Testis (tissue), 3 donors: ENCODE data around the gene LYPD6B. TPM values are rescaled to one million over a fixed set of nuclear protein-coding genes. Genes with fewer than 3 reads are reported as not detected.

ENCODE experiments used
- DNase-seq: peaks from one replicate; pipeline ENCODE4 v3.0.0-alpha.2; 2019
- H3K27ac ChIP-seq, 2 donors: fragments of 200-600 bp; sonication (generic); one replicate each; pipeline ENCODE4 v1.5.1; 2019
- H3K27me3 ChIP-seq: fragments of 200-600 bp; sonication (generic); one replicate; pipeline ENCODE4 v1.5.1; 2019
- H3K36me3 ChIP-seq: fragments of 200-600 bp; sonication (generic); one replicate; pipeline ENCODE4 v1.5.1; 2017; ENCODE audit warnings: low read depth; ENCODE audit errors: missing control alignments
- H3K4me1 ChIP-seq: fragments of 200-600 bp; sonication (generic); one replicate; pipeline ENCODE4 v1.5.1; 2019
- H3K4me3 ChIP-seq, 2 donors: fragments of 200-600 bp; sonication (generic); one replicate each; pipeline ENCODE4 v1.5.1; 2017 to 2019
- H3K9me3 ChIP-seq: fragments of 200-600 bp; sonication (generic); one replicate; pipeline ENCODE4 v1.5.1; 2017
- POLR2A ChIP-seq: fragments of 450-650 bp; IDR thresholded peaks from one replicate; pipeline ENCODE4 v1.6.1; 2017; ENCODE audit warnings: antibody characterized with exemption, mild to moderate bottlenecking, moderate library complexity
- WGBS, 2 donors: methylation state at CpG; one replicate each; pipeline ENCODE4 v1.1.5; 2018; 5-methylcytosine and 5-hydroxymethylcytosine counted together
- intact Hi-C: fragments of 100-400 bp; cut with DNase I; formaldehyde crosslinking; loops from one replicate; pipeline ENCODE4 v1.15.1; 2023; ENCODE audit warnings: low total_unique reads
- polyA plus RNA-seq: library from polyadenylated mRNA; stranded (reverse); fragments of 350-450 nt; fragmentation: Illumina TruSeq; extraction: RNeasy Lipid Tissue Mini Kit (QIAGEN cat#74804); gene quantifications from one replicate; pipeline ENCODE4 v1.2.3, GENCODE V29; 2014; ENCODE audit warnings: low read depth, low replicate concordance; ENCODE audit not compliant: insufficient read depth
- total RNA-seq, 2 donors: library from RNA; depleted of rRNA; stranded (reverse); fragments of >200 nt; gene quantifications; one replicate each; pipeline ENCODE4 v1.2.3, GENCODE V29; 2016
- TF ChIP-seq, protein P1 (sequence below), 3 experiments: fragments of 450-650 bp in 2 of 3; fragments of 200-600 bp in 1 of 3; sonication (generic) in 1 of 3; IDR thresholded peaks; one replicate each; pipeline ENCODE4 v1.5.1; 2016 to 2019; ENCODE audit warnings: antibody characterized with exemption in 3 of 3, mild to moderate bottlenecking in 2 of 3, moderate library complexity in 1 of 3

The LYPD6B gene
- total and polyA plus RNA-seq, 3 donors from 2014 or later = 41.9 to 53.0 (median 45.2) TPM

DNA sequence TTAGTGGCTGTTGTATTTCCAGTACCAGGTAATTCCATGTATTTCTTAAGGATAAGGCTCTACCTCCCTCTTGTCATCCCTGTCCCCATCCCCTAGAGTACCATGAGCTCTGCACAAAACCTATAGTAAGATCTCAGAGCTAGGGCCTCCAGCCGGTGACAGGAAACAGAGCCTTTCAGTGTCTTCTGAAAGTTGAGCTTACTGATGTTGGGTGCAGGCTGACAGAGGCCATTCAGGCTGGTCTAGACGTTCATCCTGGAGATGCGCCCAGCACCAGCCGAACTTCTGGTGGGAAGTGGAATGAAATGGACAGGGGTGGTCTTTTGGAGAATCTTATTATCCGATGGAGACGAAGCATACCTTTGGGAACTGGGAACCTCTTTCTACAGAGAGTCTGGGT, 16.7 kb upstream of the LYPD6B start:
- H3K9me3 ChIP-seq = no peaks in the 10 kb centered on the region
- no peaks in the 10 kb centered on the region for H3K36me3 ChIP-seq
- DNase-seq = no peak
- no peaks in the 10 kb centered on the region for H3K27me3 ChIP-seq
- H3K4me3 ChIP-seq = no peak overlapping the region
- 86 to 96% methylated on average over 6 of the region's 6 CpGs for WGBS, 2 donors
- intact Hi-C loops = no loop called here
- H3K4me1 ChIP-seq = no peaks in the 10 kb centered on the region
- TF ChIP-seq POLR2A = no peak
- TF ChIP-seq, protein P1, sequence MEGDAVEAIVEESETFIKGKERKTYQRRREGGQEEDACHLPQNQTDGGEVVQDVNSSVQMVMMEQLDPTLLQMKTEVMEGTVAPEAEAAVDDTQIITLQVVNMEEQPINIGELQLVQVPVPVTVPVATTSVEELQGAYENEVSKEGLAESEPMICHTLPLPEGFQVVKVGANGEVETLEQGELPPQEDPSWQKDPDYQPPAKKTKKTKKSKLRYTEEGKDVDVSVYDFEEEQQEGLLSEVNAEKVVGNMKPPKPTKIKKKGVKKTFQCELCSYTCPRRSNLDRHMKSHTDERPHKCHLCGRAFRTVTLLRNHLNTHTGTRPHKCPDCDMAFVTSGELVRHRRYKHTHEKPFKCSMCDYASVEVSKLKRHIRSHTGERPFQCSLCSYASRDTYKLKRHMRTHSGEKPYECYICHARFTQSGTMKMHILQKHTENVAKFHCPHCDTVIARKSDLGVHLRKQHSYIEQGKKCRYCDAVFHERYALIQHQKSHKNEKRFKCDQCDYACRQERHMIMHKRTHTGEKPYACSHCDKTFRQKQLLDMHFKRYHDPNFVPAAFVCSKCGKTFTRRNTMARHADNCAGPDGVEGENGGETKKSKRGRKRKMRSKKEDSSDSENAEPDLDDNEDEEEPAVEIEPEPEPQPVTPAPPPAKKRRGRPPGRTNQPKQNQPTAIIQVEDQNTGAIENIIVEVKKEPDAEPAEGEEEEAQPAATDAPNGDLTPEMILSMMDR (IDR thresholded peaks at IDR 0.05) = no peak
- no peak overlapping the region for H3K27ac ChIP-seq

DNA sequence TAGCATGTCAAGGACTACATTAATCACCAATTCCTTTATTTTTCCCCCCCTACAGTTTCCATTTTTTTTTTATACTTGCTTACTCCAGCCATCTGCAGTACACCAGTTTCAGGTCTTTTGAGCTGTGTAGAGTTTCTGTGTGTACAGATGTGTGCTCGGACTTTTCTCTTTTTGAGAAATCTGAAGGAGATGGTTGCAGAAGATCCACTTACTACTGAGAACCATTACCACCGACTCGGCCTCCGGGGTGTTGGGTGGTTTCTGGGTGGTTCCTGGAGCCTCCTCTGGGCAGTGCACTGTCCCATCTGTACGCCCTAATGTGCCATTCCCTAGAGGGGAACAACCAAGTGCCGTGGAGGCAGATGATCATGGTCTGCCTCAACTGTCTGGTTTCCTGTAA, 15.4 kb upstream of the LYPD6B start:
- 92% methylated on average over 6 of the region's 6 CpGs for WGBS, 2 donors
- H3K27me3 ChIP-seq = no peaks in the 10 kb centered on the region
- H3K9me3 ChIP-seq = no peaks in the 10 kb centered on the region
- H3K27ac ChIP-seq = no peak overlapping the region
- intact Hi-C loops = no loop called here
- no peaks in the 10 kb centered on the region for H3K36me3 ChIP-seq
- TF ChIP-seq, protein P1 (IDR thresholded peaks at IDR 0.05) = no peak
- no peak for TF ChIP-seq POLR2A
- no peak for DNase-seq
- H3K4me3 ChIP-seq = no peak overlapping the region
- H3K4me1 ChIP-seq = no peaks in the 10 kb centered on the region

DNA sequence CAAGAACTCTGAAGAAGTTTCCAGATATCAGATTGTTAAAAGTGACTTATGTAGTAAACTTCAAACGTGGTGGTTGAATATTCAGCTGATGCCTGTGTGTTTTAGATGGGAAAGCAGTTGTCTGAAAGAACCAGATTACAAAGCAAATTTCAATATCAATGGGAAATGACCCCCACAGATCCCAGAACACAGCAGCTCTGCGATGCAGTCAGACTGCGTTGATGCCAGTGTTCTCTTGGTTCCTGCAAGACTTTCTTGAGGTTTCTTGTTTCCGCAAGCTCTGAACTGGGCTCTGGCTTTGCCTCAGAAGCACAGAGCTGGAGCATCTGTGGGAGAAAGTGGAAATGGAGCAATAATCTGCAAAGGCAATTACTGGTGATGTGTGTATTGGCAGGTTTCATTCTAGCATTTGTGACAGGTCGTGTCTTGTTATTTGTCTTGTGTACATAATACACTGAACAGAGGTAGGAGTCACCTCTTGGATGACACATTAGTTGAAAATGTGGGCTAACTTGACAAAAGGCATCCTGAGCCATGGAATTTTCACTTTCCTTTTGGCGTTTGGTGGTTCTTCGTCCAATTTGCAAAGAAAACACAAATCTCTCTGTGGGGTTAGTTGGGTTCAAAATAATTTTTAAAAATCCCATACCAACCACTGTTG, 10.8 kb upstream of the LYPD6B start:
- intact Hi-C loops = no loop called here
- DNase-seq = no peak
- 69 to 72% methylated on average over 7 of the region's 7 CpGs for WGBS, 2 donors
- no peaks in the 10 kb centered on the region for H3K9me3 ChIP-seq
- no peak overlapping the region for H3K4me3 ChIP-seq
- no peaks in the 10 kb centered on the region for H3K4me1 ChIP-seq
- H3K27ac ChIP-seq = no peak overlapping the region
- no peak for TF ChIP-seq POLR2A
- TF ChIP-seq, protein P1 (IDR thresholded peaks at IDR 0.05) = no peak
- H3K27me3 ChIP-seq = no peaks in the 10 kb centered on the region
- no peaks in the 10 kb centered on the region for H3K36me3 ChIP-seq

DNA sequence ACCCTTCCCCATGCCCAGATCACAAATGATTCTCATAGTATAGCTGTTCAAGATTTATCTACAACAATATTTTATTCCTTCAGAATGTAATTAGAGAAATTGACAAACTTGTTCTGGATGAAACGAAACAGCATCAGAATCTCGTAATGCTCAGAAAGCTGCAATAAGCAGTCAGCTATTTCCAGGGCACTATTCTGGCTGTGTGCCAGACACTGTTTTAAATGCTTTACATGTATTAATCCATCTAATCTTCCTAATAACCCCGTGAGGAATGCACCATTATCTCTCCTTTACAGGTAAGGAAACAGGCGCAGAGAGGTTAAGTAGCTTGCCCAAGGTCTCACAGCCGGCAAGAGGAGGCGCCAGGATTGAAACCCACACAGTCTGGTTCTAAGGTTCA, 10.1 kb upstream of the LYPD6B start:
- H3K36me3 ChIP-seq = no peaks in the 10 kb centered on the region
- H3K9me3 ChIP-seq = no peaks in the 10 kb centered on the region
- intact Hi-C loops = no loop called here
- 73 to 81% methylated on average over 6 of the region's 6 CpGs for WGBS, 2 donors
- no peaks in the 10 kb centered on the region for H3K27me3 ChIP-seq
- no peak overlapping the region for H3K27ac ChIP-seq
- no peak overlapping the region for H3K4me3 ChIP-seq
- DNase-seq = no peak
- H3K4me1 ChIP-seq = no peaks in the 10 kb centered on the region
- TF ChIP-seq POLR2A = no peak

DNA sequence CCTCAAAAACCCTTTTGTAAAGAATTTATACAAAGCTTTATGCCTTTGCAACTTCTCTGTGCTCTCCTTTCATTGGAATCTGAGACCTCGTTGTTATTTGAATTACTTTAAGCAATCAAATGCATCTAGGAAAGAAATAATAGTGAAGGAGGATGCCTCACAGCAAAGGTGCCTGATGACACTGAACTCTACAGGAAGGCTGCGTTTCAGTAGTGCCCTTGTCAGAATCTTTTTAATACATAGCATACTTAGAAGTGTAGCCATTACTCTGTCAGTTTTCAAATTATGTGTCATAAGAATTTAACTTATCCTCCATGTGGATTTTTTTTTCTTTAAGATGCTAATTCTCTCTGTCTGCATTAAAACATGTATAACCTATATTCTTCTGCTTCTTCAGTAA, 9.6 kb upstream of the LYPD6B start:
- no peaks in the 10 kb centered on the region for H3K36me3 ChIP-seq
- intact Hi-C loops = no loop called here
- WGBS, 2 donors = 61 to 67% methylated on average over 2 of the region's 2 CpGs

More for the DNA sequence above, 9.6 kb upstream of the LYPD6B start:
- Histone ChIP-seq H3K27me3 (no peaks in the 10 kb centered on the region), H3K9me3 (no peaks in the 10 kb centered on the region), H3K4me3 (no peak overlapping the region), H3K4me1 (no peaks in the 10 kb centered on the region), H3K27ac (no peak overlapping the region)
- TF ChIP-seq POLR2A = no peak
- TF ChIP-seq, protein P1 (IDR thresholded peaks at IDR 0.05) = no peak
- no peak for DNase-seq
